C4-2B (cell line): ENCODE results near the gene REC114.

Source experiments
- CTCF ChIP-seq: fragments of 450-650 bp; conservative IDR thresholded peaks from 2 replicates; pipeline ENCODE4 v1.5.1; 2017; ENCODE audit warnings: mild to moderate bottlenecking
- ZFX ChIP-seq: fragments of 450-650 bp; IDR thresholded peaks from 2 replicates; pipeline ENCODE4 v1.6.1; 2017

DNA sequence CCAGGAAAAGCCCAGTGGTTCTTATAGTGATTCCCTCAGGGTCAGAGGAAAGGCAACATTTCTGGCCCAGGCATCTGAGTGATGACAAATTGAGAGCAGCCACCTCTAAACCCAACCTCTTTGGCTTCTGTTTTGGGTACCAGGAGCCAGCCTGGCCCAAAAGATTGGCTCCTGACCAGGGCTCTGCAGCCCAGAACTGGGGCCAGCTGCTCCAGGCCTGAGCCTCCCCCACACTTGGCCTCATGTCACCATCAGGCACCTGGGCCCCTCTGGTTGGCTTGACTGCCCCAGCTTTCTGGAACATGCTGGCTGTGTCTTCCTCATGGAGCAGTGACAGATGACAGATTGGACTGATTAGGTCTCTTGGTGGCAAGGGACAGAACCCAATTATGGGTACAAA is 48.2 kb upstream of the REC114 start:
- no peak for TF ChIP-seq ZFX
- TF ChIP-seq CTCF: no peak
